Body of pancreas (tissue), 4 donors: Measurements from ENCODE around the gene ADORA2B. TPM values are rescaled to one million over a fixed set of nuclear protein-coding genes. Genes with fewer than 3 reads are reported as not detected.

Source experiments
- ATAC-seq: fragments of 150-250 bp; one replicate; pipeline ENCODE4 v1.9.1; 2016
- DNase-seq, 4 donors: peaks; one replicate each; pipeline ENCODE4 v3.0.0-alpha.2; 2019
- H3K27ac ChIP-seq, 4 donors: fragments of 200-600 bp; sonication (generic); 1 replicate in 3 of 4; 2 replicates in 1 of 4; pipeline versions ENCODE4 v1.5.1 to v1.6.1; 2016 to 2019; ENCODE audit warnings: mild to moderate bottlenecking in 1 of 4, mixed read lengths in 1 of 4, moderate library complexity in 1 of 4
- H3K27me3 ChIP-seq, 2 donors: fragments of 200-600 bp; sonication (generic); one replicate each; pipeline ENCODE4 v1.6.0; 2016; ENCODE audit warnings: mild to moderate bottlenecking in 1 of 2
- H3K36me3 ChIP-seq, 2 donors: fragments of 200-600 bp; sonication (generic); replicated peaks in 1 of 2; 2 replicates each; pipeline ENCODE4 v1.5.1; 2016; ENCODE audit warnings: low read depth in 2 of 2; ENCODE audit not compliant: insufficient read depth in 1 of 2
- H3K4me1 ChIP-seq: fragments of 200-600 bp; sonication (generic); one replicate; pipeline ENCODE4 v1.6.0; 2016
- H3K4me3 ChIP-seq, 2 donors: fragments of 200-600 bp; sonication (generic); 1 replicate in 1 of 2; 2 replicates in 1 of 2; pipeline ENCODE4 v1.5.1; 2016 to 2019
- H3K9me3 ChIP-seq, 3 donors: fragments of 200-600 bp; sonication (generic); 1 replicate in 2 of 3; 2 replicates in 1 of 3; pipeline ENCODE4 v1.5.1; 2016
- CTCF ChIP-seq, 7 experiments: fragments of 450-650 bp in 4 of 7; fragments of 200-600 bp in 3 of 7; sonication (generic) in 3 of 7; IDR thresholded peaks; one replicate each; pipeline ENCODE4 v1.5.1; 2016 to 2019; ENCODE audit warnings: antibody characterized with exemption in 7 of 7
- POLR2A ChIP-seq, 3 donors: fragments of 450-650 bp; IDR thresholded peaks; one replicate each; pipeline ENCODE4 v1.6.1; 2016; ENCODE audit warnings: antibody characterized with exemption in 3 of 3, mild to moderate bottlenecking in 2 of 3
- WGBS, 2 donors: methylation state at CpG; one replicate each; pipeline ENCODE4 v1.1.5; 2017; 5-methylcytosine and 5-hydroxymethylcytosine counted together
- intact Hi-C: fragments of 100-400 bp; cut with DNase I; formaldehyde crosslinking; loops from one replicate; pipeline ENCODE4 v1.15.1; 2023
- total RNA-seq, 2 donors: library from RNA; depleted of rRNA; stranded (reverse); fragments of >200 nt; gene quantifications; one replicate each; pipeline ENCODE4 v1.1.0, GENCODE V29; 2016

Gene ADORA2B
- total RNA-seq, 2 donors from 2014 or later: 1.3 to 1.8 TPM

- Histone ChIP-seq H3K36me3 (no peaks in the 10 kb centered on the region), H3K27ac (no peak overlapping the region), H3K4me3 (no peak overlapping the region), H3K9me3 (no peaks in the 10 kb centered on the region), H3K4me1 (peaks cover 16% of the 10 kb centered on the region), H3K27me3 (no peaks in the 10 kb centered on the region)
- ATAC-seq (no peak), DNase-seq (no peak)
- intact Hi-C loops: no loop called here
- TF ChIP-seq POLR2A (IDR thresholded peaks at IDR 0.05) (no peak), CTCF (IDR thresholded peaks at IDR 0.05) (no peak)
- WGBS, 2 donors: 78 to 87% methylated on average over 7 of the region's 7 CpGs
Observed at GRCh38 chr17:15941781-15942180, 3.1 kb upstream of the ADORA2B start.

GRCh38 chr17:15942207-15942833, 2.6 kb upstream of the ADORA2B start:
- H3K27ac ChIP-seq: no peak overlapping the region
- intact Hi-C loops: no loop called here
- TF ChIP-seq POLR2A (IDR thresholded peaks at IDR 0.05) (no peak), CTCF (IDR thresholded peaks at IDR 0.05) (no peak)
- no peaks in the 10 kb centered on the region for H3K36me3 ChIP-seq
- ATAC-seq (no peak), DNase-seq (peak in 1 of 4 donors; percentile 31)
- H3K4me1 ChIP-seq: peaks cover 16% of the 10 kb centered on the region
- no peak overlapping the region for H3K4me3 ChIP-seq
- no peaks in the 10 kb centered on the region for H3K9me3 ChIP-seq
- no peaks in the 10 kb centered on the region for H3K27me3 ChIP-seq
- WGBS, 2 donors: 88 to 91% methylated on average over 7 of the region's 7 CpGs

GRCh38 chr17:15943971-15944758, 765 bp upstream of the ADORA2B start:
- 20 to 28% methylated on average over 25 to 39 of the region's 40 CpGs for WGBS, 2 donors
- intact Hi-C loops: no loop called here
- H3K9me3 ChIP-seq: no peaks in the 10 kb centered on the region
- ATAC-seq (no peak), DNase-seq (no peak)
- no peak for TF ChIP-seq CTCF (IDR thresholded peaks at IDR 0.05)
- no peak for TF ChIP-seq POLR2A (IDR thresholded peaks at IDR 0.05)
- H3K4me3 ChIP-seq: peak overlapping the region; percentile 15 to 61
- H3K36me3 ChIP-seq: no peaks in the 10 kb centered on the region
- peaks cover 16% of the 10 kb centered on the region for H3K4me1 ChIP-seq
- H3K27ac ChIP-seq: peak overlapping the region in 3 of 4 donors; percentile 30 to 51 (median 36)
- H3K27me3 ChIP-seq: no peaks in the 10 kb centered on the region

- Histone ChIP-seq H3K4me1 (peaks cover 16% of the 10 kb centered on the region), H3K9me3 (no peaks in the 10 kb centered on the region), H3K27me3 (no peaks in the 10 kb centered on the region), H3K4me3 (peak overlapping the region; percentile 14 to 15), H3K27ac (peak overlapping the region in 3 of 4 donors; percentile 30 to 51 (median 36)), H3K36me3 (no peaks in the 10 kb centered on the region)
- WGBS, 2 donors: 0 to 9% methylated on average over 3 to 58 of the region's 64 CpGs
- peak in 2 of 4 donors; percentile 23 to 26 for DNase-seq
- no peak for ATAC-seq
- intact Hi-C loops: no loop called here
- no peak for TF ChIP-seq CTCF (IDR thresholded peaks at IDR 0.05)
- no peak for TF ChIP-seq POLR2A (IDR thresholded peaks at IDR 0.05)
Observed at GRCh38 chr17:15945527-15946191, 729 bp downstream of the ADORA2B start.
